Caco-2 (cell line): Measurements from ENCODE around the gene TAP1. TPM values are rescaled to one million over a fixed set of nuclear protein-coding genes. Genes with fewer than 3 reads are reported as not detected.

Experiments
- BruUV-seq: library from RNA; stranded (reverse); fragments of 400-500 nt; replicated peaks from 2 replicates; lab custom pipeline; 2021; lab: Mats Ljungman, UMichigan
- CTCF ChIA-PET: fragments of 300-600 bp; sonication (Branson Sonifier 250); formaldehyde crosslinking; loops from one replicate; lab custom pipeline; 2022; ENCODE audit warnings: antibody characterized with exemption; lab: Charles Lee
- POLR2A ChIA-PET: fragments of 300-600 bp; sonication (Branson Sonifier 250); formaldehyde crosslinking; loops from one replicate; lab custom pipeline; 2022; ENCODE audit warnings: antibody characterized with exemption; lab: Charles Lee
- DNase-seq, 2 experiments: peaks; one replicate each; pipeline versions ENCODE4 v3.0.0 to v3.0.0-alpha.2; 2020 to 2022
- H3K27me3 ChIP-seq: replicated peaks from 2 replicates; pipeline ENCODE4 v1.6.0; 2011; ENCODE audit warnings: low read length; ENCODE audit not compliant: control insufficient read depth, insufficient read depth
- H3K36me3 ChIP-seq: 2 replicates; pipeline ENCODE4 v1.5.1; 2011; ENCODE audit warnings: low read length; ENCODE audit not compliant: control insufficient read depth, insufficient read depth
- H3K4me1 ChIP-seq: fragments of 250-450 bp; sonication (Bioruptor Pico); 2 replicates; pipeline ENCODE4 v1.5.1; 2020; ENCODE audit warnings: mild to moderate bottlenecking
- H3K4me3 ChIP-seq: 2 replicates; pipeline ENCODE4 v1.5.1; 2011; ENCODE audit warnings: low read depth, mild to moderate bottlenecking, control low read depth, low read length
- H3K9me3 ChIP-seq: fragments of 250-450 bp; sonication (Bioruptor Pico); 2 replicates; pipeline ENCODE4 v1.5.1; 2020; ENCODE audit warnings: mild to moderate bottlenecking, moderate library complexity
- H3K27ac Mint-ChIP-seq: one replicate; pipeline ENCODE4 v1.8.0; 2022; ENCODE audit warnings: mixed read lengths; ENCODE audit not compliant: unreplicated experiment
- H3K27me3 Mint-ChIP-seq: one replicate; pipeline ENCODE4 v1.8.0; 2022; ENCODE audit warnings: mixed read lengths; ENCODE audit not compliant: insufficient read depth, unreplicated experiment
- H3K36me3 Mint-ChIP-seq: one replicate; pipeline ENCODE4 v1.8.0; 2022; ENCODE audit warnings: mild to moderate bottlenecking, mixed read lengths; ENCODE audit not compliant: insufficient read depth, unreplicated experiment
- H3K4me1 Mint-ChIP-seq: one replicate; pipeline ENCODE4 v1.8.0; 2022; ENCODE audit warnings: low read depth, mixed read lengths; ENCODE audit not compliant: unreplicated experiment
- H3K4me3 Mint-ChIP-seq: one replicate; pipeline ENCODE4 v1.8.0; 2022; ENCODE audit warnings: mild to moderate bottlenecking, moderate library complexity, mixed read lengths; ENCODE audit not compliant: unreplicated experiment
- H3K9me3 Mint-ChIP-seq: one replicate; pipeline ENCODE4 v1.8.0; 2022; ENCODE audit warnings: mixed read lengths; ENCODE audit not compliant: unreplicated experiment
- intact Hi-C: fragments of 100-400 bp; cut with micrococcal nuclease; formaldehyde crosslinking; loops from one replicate; pipeline ENCODE4 v1.10.0; 2022; ENCODE audit not compliant: unreplicated experiment
- total RNA-seq: library from RNA; stranded (reverse); gene quantifications from 2 replicates; pipeline ENCODE4 v1.2.3, GENCODE V29; 2022
- TF ChIP-seq, protein P1 (sequence below), 2 experiments: fragments of 200-600 bp in 1 of 2; IDR thresholded peaks; 1 replicate in 1 of 2; 2 replicates in 1 of 2; pipeline versions ENCODE4 v1.5.1 to v1.8.0; 2011 to 2022; ENCODE audit warnings: antibody characterized with exemption in 1 of 2, control low read depth in 1 of 2, inconsistent platforms in 1 of 2, low read depth in 1 of 2, low read length in 1 of 2, mild to moderate bottlenecking in 1 of 2, moderate library complexity in 1 of 2; ENCODE audit not compliant: insufficient read depth in 1 of 2, severe bottlenecking in 1 of 2, unreplicated experiment in 1 of 2

Gene TAP1
- total RNA-seq, 1 experiment from 2014 or later, result 3.7 TPM

DNA sequence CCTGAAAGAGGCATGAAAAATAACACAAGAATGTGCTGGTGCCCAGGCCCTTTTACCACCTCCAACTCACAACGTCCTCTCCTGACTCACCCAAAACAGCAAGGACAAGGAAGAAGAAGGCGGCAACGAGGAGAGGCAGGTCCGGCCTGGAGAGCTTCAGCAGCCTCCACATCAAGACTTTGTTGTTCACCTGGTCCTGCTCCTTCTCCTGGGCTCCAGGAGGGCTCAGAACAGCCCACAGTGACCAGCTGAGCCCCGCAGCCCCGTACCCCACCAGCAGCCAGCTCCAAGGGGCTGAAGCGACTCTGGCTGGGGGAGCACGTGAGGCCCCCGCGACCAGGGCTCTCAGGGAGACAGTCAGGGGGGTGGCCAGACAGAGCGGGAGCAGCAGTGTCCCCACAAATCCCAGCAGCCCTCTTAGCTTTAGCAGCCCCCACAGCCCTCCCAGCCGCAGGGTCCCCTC is 15.8 kb downstream of the TAP1 start:
- no peaks in the 10 kb centered on the region for H3K27me3 ChIP-seq
- no peaks in the 10 kb centered on the region for H3K27me3 Mint-ChIP-seq
- no peak for DNase-seq
- CTCF ChIA-PET, result interaction anchor here (0.9 to 3.1 kb wide), 12 partner anchors 10 to 147 kb away, joined by 5 to 121 read pairs (median 12); partner anchors contain the start of genes PSMB9 and TAP1
- TF ChIP-seq, protein P1, sequence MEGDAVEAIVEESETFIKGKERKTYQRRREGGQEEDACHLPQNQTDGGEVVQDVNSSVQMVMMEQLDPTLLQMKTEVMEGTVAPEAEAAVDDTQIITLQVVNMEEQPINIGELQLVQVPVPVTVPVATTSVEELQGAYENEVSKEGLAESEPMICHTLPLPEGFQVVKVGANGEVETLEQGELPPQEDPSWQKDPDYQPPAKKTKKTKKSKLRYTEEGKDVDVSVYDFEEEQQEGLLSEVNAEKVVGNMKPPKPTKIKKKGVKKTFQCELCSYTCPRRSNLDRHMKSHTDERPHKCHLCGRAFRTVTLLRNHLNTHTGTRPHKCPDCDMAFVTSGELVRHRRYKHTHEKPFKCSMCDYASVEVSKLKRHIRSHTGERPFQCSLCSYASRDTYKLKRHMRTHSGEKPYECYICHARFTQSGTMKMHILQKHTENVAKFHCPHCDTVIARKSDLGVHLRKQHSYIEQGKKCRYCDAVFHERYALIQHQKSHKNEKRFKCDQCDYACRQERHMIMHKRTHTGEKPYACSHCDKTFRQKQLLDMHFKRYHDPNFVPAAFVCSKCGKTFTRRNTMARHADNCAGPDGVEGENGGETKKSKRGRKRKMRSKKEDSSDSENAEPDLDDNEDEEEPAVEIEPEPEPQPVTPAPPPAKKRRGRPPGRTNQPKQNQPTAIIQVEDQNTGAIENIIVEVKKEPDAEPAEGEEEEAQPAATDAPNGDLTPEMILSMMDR (IDR thresholded peaks at IDR 0.05; ENCODE audit: insufficient read depth in 1 of 2, low read depth in 1 of 2, low read length in 1 of 2, severe bottlenecking in 1 of 2, unreplicated experiment in 1 of 2), result no peak
- peak overlapping the region; percentile 72 for H3K4me3 Mint-ChIP-seq
- H3K27ac Mint-ChIP-seq, result no peak overlapping the region
- BruUV-seq, result no TSS peak
- no peaks in the 10 kb centered on the region for H3K36me3 ChIP-seq
- H3K9me3 Mint-ChIP-seq, result no peaks in the 10 kb centered on the region
- H3K4me3 ChIP-seq, result peak overlapping the region; percentile 69
- no peaks in the 10 kb centered on the region for H3K9me3 ChIP-seq
- peaks cover 5% of the 10 kb centered on the region for H3K4me1 ChIP-seq
- POLR2A ChIA-PET, result interaction anchor here (0.6 to 2.5 kb wide), 5 partner anchors 16 to 1663 kb away, joined by 3 to 13 read pairs (median 5); partner anchors contain the start of genes PSMB9 and TAP1
- peaks cover 8% of the 10 kb centered on the region for H3K4me1 Mint-ChIP-seq
- intact Hi-C loops, result loop anchor here (1.0 to 5.0 kb wide), 3 partner anchors 17 to 110 kb away; partner anchors contain the start of gene PSMB9
- no peaks in the 10 kb centered on the region for H3K36me3 Mint-ChIP-seq

DNA sequence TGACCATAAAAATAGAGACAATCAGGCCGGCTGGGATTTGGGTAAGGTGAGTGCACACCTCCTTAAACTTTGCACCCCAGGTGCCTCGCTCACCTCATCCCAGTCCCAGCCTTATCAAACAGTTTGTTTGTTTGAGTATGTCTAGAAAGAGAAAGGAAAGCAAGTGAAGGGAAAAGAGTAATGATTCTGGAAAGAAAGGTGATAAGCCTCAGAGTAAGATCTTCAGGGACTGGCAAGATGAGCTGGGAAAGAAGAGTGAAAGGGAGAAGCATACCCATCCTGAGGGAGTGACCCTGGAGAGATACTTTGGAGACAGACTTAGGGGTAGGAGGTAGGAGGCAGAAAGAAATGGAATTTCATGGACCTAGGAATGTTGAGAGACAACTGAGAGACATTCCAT is 16.6 kb downstream of the TAP1 start:
- intact Hi-C loops, result loop anchor here (5.0 kb wide), 1 partner anchor 110 kb away; no protein-coding TSS in a partner anchor
- H3K4me3 ChIP-seq, result no peak overlapping the region
- H3K27me3 Mint-ChIP-seq, result no peaks in the 10 kb centered on the region
- H3K9me3 ChIP-seq, result no peaks in the 10 kb centered on the region
- peaks cover 5% of the 10 kb centered on the region for H3K4me1 ChIP-seq
- CTCF ChIA-PET, result no interaction called here
- H3K36me3 ChIP-seq, result no peaks in the 10 kb centered on the region
- no peaks in the 10 kb centered on the region for H3K9me3 Mint-ChIP-seq
- no peak for DNase-seq
- BruUV-seq, result no TSS peak
- POLR2A ChIA-PET, result interaction anchor here (2.5 kb wide), 1 partner anchor 135 kb away, joined by 13 read pairs; no protein-coding TSS in a partner anchor
- no peaks in the 10 kb centered on the region for H3K27me3 ChIP-seq
- peak overlapping the region; percentile 72 for H3K4me3 Mint-ChIP-seq
- TF ChIP-seq, protein P1 (IDR thresholded peaks at IDR 0.05; ENCODE audit: insufficient read depth in 1 of 2, low read depth in 1 of 2, low read length in 1 of 2, severe bottlenecking in 1 of 2, unreplicated experiment in 1 of 2), result no peak
- no peaks in the 10 kb centered on the region for H3K36me3 Mint-ChIP-seq
- H3K27ac Mint-ChIP-seq, result no peak overlapping the region
- peaks cover 8% of the 10 kb centered on the region for H3K4me1 Mint-ChIP-seq

DNA sequence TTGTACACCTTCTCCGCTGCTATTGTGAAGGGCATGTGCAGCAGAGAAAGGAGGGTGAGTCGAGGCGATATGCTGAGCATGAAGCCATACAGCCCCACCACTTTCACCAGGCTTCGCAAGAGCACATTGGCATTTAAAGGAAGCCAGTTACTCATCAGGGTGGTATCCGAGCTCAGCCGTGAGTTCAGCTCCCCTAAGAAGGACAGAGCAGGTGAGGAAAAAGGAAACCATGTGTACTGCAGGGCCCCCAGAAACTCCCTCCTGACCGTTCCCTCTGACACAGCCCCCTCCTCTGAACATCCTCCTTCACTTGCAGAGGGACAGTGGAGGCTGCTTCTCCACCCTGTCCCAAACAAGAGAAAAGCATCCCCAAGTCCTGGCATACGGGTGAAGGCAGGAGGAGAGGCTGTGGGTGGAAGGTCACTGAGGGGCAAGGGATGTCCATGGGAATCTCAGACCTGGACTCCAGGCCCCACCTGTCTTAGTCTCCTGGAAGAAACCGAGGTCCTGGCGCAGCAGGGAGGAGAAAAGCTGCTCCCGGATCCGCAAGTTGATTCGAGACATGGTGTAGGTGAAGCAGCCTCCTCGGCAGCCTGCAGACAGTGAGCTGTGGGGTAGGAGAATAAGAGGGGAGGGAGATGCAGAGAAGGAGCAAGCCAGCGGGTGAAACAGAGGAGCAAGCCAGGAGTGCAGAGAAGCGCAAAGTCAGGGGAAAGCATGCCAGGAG is 18.2 kb downstream of the TAP1 start:
- Mint-ChIP-seq H3K27ac (no peak overlapping the region), H3K4me3 (no peak overlapping the region), H3K36me3 (no peaks in the 10 kb centered on the region), H3K9me3 (no peaks in the 10 kb centered on the region), H3K4me1 (peaks cover 8% of the 10 kb centered on the region), H3K27me3 (no peaks in the 10 kb centered on the region)
- H3K4me3 ChIP-seq, result no peak overlapping the region
- H3K9me3 ChIP-seq, result no peaks in the 10 kb centered on the region
- no TSS peak for BruUV-seq
- TF ChIP-seq, protein P1 (IDR thresholded peaks at IDR 0.05; ENCODE audit: insufficient read depth in 1 of 2, low read depth in 1 of 2, low read length in 1 of 2, severe bottlenecking in 1 of 2, unreplicated experiment in 1 of 2), result no peak
- intact Hi-C loops, result loop anchor here (5.0 kb wide), 1 partner anchor 112 kb away; no protein-coding TSS in a partner anchor
- ChIA-PET CTCF (no interaction called here), POLR2A (interaction anchor here (0.6 kb wide), 1 partner anchor 23 kb away, joined by 6 read pairs; no protein-coding TSS in a partner anchor)
- no peaks in the 10 kb centered on the region for H3K36me3 ChIP-seq
- no peak for DNase-seq
- H3K4me1 ChIP-seq, result peaks cover 5% of the 10 kb centered on the region
- no peaks in the 10 kb centered on the region for H3K27me3 ChIP-seq
